Inflammatory macrophage treated with lipopolysaccharide for 4 hours (primary cell): ENCODE results near the gene VWA5B1.
"Not testable (repeated sequence)": the region's sequence is repeated elsewhere in the genome, so short reads cannot be mapped to it uniquely, and the experiment has no call there.

Source experiments
- DNase-seq: peaks from one replicate; pipeline ENCODE4 v3.0.0-alpha.2; 2020

Gene VWA5B1, protein sequence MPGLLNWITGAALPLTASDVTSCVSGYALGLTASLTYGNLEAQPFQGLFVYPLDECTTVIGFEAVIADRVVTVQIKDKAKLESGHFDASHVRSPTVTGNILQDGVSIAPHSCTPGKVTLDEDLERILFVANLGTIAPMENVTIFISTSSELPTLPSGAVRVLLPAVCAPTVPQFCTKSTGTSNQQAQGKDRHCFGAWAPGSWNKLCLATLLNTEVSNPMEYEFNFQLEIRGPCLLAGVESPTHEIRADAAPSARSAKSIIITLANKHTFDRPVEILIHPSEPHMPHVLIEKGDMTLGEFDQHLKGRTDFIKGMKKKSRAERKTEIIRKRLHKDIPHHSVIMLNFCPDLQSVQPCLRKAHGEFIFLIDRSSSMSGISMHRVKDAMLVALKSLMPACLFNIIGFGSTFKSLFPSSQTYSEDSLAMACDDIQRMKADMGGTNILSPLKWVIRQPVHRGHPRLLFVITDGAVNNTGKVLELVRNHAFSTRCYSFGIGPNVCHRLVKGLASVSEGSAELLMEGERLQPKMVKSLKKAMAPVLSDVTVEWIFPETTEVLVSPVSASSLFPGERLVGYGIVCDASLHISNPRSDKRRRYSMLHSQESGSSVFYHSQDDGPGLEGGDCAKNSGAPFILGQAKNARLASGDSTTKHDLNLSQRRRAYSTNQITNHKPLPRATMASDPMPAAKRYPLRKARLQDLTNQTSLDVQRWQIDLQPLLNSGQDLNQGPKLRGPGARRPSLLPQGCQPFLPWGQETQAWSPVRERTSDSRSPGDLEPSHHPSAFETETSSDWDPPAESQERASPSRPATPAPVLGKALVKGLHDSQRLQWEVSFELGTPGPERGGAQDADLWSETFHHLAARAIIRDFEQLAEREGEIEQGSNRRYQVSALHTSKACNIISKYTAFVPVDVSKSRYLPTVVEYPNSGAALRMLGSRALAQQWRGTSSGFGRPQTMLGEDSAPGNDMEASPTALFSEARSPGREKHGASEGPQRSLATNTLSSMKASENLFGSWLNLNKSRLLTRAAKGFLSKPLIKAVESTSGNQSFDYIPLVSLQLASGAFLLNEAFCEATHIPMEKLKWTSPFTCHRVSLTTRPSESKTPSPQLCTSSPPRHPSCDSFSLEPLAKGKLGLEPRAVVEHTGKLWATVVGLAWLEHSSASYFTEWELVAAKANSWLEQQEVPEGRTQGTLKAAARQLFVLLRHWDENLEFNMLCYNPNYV

DNA sequence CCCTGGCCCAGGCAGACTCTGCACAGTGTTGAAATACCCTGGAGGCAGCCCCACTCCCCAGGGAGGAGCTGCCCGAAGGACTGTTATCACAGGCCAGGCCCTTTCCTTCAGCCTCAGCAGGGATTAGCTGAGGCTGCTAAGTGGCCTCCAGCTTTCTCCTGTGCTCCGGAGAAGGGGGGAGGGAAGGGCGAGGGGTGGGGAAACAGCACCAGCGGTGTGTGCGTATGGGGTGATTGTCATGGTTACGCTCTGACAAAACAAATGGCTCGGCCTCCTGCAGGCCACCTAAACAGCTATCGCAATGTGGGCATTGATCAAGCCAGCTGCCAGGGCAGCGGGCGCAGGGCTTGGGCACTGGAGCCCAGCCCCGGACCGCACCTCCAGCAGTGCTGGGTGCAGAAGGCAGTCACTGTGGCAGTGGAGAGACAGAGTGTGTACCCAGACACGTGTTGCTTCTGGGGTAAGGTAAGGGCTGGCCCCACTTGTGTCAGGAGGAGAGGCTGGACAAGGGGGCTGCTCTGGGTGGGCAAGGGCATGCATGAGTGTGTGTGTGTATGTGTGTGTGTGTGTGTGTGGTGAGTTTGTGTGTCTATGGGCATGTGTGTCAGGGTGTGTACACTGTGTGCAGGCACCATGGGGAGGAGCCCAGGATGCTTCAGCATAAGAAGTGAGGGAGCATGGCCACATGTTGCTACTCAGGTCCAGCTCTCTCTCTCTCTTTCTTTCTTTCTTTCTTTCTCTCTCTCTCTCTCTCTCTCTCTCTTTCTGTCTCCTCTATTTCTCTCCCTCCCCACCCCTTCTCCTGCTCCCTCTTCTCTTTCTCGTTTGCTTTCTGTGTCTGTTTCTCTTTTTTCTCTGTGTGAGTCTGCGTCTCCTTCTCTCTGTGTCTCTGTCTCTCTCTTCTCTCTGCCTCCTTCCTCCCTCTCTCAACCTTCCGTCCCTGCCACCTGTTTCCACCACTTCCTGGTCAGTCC lies at the start of gene VWA5B1:
Gene VWA5B1 (plus strand): TSS at position 252 of the 974 bp plus-strand sequence. CDS start 19,727 bp downstream, outside the sequence.
- DNase-seq = no peak

DNA sequence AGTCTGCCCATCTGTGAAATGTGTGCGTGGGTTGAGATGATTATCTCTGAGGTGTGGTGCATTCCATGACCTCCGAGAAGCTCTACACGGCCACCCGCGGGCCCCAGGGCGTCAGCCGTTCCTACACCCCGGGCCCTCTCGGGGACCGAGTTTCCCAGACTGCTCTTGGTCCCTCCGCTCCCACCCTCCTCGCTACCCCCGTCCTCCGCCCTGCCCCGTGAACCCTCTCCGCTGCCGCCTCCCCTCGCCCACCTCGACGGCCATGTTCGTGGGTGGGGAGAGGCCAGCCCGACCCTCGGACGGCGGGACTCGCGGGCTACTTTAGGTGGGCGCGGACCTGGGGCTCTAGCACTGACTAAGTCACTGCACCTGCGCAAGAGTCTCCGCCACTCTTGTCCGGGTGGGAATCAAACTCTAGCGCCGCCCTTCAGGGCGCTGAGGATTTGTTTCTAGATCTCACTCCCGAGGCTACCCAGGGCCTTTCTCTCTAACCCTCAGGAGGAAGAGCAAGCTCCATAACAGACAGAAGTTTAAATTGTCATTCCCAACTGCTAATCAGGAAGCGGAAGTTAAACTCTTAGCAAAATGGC lies 47.7 kb upstream of the VWA5B1 start:
- no peak for DNase-seq

DNA sequence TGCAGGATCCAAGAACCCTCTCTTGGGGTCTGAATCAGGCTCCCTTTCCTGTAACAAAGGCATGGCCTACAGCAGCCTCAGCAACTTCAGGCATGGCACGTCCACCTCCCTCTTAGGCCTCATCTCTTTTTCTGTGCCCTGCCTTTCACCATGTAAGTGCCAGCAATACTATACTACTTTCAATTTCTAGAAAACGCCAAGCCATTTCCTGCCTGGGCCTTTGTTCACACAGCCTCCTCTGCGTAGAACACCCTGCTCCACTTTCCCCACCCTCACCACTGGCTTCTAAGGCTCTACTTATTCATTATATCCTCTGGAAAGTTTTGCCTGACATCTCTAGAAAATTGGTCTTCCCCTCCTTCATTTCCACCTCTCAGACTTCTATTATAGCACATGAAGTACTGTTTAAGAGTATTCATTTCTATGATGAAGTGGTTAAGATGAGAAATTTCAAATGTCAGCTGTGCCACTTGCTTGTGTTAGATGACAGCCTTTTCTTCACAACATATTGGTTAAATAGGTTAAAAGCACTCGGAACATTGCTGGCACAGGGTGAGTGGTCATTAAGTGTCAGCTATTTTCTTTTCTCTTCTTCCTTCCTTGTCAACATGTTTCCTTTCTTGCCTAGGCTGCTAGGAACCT lies 41.6 kb upstream of the VWA5B1 start:
- DNase-seq = no peak

DNA sequence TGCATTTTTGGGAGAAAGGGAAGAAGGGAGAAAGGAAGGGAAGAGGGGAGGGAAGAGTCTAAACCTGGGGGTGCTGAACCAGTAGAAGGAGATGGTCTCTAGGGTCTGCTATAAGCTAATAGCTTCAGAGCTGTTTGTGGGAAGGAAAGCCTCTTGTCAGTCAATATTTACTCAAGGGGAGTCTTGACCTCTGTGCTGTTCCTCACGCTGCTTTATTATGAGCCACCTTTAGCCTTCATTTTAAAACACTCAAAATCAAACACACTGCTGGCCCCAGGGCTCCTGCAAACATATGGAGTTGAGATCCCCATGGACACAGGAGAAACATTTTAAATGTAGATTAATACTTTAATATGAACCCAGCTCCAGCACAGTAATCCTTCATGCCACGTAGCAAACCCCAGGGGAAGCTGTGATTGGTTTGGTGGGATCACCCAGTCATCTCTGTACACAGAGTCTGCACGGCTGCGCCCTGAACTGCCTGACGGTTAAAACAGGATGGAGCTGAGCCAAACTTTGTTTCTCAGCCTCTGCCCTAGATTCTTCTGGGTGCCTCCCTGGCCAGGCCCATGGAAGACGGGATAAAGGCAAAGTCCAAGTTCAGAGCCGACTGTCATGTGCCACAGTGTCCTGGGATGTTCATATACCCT lies 40.2 kb upstream of the VWA5B1 start:
- DNase-seq = no peak

DNA sequence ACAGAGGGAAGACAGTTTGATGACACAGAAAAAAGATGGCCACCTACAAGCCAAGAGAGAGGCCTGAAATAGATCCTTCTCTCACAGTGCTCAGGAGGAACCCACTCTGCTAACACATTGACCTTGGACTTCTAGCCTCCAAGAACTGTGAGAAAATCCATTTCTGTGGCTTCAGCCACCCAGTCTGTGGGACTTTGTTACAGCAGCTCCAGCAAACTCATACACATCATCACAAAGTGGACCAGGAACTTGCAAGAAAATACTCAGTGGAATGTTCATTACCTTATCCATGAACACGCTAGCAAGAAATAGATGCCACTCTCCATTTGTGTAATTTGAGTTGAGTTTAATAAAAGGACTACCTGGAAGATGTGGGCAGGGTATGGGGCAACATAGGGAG lies 38.1 kb upstream of the VWA5B1 start:
- no peak for DNase-seq

DNA sequence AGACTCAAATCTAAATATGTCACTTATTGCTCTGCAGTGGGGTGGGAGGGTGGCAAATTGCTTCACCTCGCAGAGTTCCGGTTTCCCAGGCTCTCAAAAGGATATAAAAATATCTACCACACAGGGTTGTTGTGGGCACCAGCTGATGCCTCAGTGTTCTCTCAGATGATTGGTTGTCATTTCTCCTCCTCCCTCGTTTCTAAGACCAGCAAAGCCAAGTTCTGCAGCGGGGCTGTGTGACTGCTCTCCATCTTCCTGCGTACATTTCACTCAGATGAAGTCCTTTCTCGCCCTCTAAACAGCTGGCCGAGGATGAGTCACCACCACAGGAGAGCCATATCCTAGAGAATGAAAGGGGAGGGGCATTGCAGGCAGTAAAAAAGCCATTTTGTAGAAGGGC lies 35.0 kb upstream of the VWA5B1 start:
- DNase-seq = no peak

DNA sequence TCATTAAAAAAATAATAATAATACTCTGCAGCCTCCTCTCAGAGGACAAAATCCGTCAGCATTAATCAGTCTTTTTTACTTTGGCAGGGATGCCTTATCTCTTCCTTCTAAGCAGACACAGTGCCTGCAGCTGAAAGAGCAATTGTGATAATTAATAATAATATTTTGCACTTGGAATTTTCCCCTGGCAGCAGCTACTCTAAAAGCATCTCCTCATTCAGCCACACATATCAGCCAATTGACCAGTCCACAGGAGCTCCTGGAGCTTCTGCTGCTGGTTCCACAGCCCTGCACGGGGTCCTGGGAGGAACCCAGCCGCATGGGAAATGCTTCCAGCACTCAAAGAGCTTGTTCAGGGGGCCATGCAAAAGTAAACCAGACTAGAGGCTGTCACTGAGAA lies 31.0 kb upstream of the VWA5B1 start:
- no peak for DNase-seq

DNA sequence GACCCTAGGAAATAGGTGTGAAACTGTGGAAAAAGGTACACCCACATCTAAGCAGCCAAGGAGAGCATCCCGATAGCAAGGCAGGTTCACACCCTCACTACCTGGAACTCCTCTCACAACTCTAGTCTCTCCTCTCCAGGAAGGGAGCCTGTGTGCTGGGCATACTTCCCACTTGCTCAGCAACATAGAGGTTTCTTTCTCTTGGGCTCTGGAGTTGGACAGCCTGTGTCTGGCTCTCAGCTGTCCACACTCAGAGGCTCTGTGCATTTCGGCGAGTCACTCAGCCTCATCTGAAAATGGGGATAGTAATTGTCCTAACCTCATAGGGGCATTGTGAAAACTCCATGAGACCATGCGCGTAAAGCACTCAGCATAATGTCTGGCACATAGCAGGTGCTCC lies 29.6 kb upstream of the VWA5B1 start:
- no peak for DNase-seq

DNA sequence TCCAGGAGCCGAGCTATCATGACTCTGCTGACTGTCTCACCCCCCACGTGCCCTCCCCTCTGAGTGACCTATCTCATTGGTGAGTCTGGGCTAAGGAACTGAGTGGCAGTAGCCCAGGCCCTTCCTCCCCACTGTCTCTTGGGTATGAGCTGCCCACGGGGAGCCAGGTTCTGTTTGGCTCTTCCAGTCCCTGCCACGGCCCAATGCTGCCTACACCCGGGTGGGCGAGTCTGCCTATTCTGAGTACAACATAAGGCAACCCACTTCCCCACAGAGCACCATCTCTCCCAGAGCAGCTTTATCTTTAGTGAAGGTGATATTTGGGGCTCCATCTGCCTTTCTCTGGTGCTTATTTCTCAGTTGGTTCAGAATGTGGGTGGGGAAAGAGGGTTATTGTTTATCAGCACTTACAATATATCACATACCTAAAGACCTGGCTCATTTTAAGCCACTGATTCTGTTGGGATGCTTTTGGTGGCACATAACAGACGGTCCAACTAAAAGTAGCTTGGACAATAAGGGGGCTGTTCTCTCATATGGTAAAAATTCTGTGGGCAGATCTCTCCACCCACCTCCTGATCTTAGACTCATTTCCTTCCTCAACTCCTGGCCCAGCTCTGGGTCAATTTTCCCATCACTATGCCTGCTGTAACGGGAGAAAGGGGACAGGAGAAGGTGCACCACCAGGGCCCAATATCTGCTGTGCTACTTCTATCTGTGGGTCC lies 27.7 kb upstream of the VWA5B1 start:
- DNase-seq = no peak

DNA sequence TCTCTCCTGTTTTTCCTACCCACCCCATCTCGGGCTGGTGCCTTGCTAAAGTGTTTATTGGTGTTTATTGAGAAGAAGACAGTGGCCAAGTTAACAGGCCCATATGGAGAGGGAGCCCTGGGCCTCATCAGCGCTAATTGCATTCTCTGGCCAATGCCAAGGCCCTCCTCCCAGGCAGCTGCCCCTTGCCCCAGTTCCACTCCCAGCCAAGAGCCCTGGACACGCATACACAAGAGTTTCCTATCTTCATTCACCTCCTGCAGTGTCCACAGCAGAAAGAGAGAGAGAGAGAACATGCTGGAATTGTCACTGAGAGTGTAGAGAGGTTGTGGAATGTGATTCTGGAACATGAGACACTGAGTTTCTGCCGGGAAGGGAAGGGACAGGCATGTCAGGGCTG lies 25.4 kb upstream of the VWA5B1 start:
- DNase-seq = no peak

DNA sequence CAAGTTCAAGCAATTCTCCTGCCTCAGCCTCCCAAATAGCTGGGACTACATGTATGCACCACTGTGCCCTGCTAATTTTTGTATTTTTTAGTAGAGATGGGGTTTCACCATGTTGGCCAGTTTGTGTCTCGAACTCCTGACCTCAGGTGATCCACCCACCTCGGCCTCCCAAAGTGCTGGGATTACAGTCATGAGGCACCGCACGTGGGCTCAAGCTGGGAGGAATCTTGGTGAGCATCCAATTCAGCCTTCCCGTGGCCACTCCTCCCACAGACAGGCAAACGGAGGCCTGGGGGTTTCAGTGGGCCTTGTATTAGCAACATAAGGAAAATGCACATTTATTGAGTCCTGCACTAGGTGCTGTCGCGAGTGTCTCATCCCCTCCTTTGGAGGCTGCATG lies 24.5 kb upstream of the VWA5B1 start:
- no peak for DNase-seq

DNA sequence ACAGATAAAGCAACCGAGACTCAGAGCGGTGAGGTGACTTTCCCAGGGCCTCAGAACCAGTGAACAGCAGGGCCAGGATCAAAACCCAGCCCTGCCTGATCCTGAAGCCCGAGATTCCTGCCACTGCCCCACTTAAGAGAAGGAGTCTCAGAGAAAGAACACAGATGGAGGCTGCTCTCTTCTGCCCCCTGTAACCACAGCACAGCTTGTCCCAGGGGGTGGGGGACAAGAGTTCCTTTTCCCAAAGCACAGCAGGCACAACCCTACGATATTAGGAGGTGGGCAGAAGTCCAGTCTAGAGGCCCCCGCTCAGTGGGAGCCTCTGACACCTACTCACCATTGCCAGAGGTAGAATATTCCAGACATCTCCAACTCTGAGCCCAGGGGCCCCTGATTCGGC lies 24.0 kb upstream of the VWA5B1 start:
- DNase-seq = no peak

DNA sequence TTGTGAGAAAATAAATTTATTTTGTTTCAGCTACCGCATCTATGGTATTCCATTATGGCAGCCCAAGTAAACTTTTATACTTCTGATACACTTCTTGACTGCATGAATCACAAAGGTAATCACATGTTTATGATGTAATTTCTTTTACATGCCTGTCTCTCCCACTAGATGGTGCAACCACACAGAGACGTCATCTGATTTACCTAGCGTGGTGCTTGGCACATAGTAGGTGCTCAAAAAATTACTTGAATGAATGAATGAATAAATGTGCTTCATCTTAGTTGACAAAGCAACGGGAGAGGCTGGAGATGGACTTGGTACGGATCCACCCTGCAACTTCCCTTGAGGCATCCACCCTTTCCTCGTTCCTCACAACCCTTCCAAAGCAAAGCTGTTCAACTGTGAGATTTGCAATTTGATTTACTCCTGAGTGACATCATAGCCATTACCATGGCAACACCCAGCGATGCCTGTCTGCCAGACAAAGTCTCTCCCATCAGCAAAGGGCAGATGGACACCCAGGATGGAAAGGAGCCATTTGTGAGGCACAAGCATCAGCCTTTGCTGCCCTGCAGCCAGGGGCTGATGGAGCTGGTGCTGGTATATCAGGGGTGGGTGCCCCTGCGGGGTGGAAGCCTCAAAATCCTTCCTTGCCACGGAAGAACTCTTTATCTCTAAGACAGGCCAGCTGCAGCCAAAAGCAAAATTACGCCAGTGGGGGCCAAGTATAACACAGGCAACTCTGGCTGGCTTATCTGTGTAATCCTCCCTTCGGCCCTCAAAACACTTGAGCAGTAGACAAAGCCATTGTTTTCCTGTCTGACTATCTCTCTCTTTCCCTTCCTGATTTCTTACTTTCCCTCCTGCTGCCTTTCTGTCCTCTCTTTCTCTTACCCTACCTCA lies 18.9 kb upstream of the VWA5B1 start:
- DNase-seq = no peak

DNA sequence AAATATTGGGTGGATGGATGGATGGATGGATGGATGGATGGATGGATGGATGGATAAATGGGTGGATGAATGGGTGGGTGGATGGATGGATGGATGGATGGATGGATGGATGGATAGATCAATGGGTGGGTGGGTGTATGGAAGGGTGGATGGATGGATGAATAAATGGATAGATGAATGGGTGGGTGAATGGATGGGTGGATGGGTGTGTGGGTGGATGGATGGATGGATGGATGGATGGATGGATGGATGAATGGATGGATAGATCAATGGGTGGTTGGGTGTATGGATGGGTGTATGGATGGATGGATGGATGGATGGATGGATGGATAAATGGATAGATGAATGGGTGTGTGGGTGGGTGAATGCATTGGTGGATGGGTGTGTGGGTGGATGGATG lies 17.0 kb upstream of the VWA5B1 start:
- DNase-seq = not testable (repeated sequence)

DNA sequence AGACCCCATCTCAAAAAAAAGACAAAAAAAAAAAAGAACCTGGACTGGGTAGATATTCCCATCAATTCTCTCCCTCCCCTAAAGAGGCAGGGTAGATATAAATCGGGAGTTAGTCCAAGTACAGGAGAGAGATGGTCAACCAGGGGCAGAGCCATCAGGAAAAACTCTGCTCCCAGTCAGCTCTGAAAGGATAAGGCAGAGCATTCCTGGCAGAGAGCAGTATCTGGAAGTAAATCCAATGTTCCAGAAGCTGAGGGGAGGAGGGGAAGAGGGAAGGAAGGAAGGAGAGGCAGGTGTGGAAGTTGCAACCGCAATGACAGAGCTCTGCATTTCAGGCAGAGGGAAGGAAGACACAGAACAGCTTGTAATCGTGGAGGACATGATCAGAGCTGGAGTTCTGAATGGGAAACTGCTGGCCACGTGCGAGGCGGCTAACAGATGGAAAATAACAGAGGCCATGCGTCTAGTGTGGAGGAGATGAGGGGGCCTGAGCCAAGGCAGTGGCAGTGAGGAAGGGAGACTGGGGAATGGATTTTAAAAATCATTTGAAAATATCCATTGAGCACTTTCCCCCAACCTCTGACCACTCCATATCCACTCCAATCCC lies 15.3 kb upstream of the VWA5B1 start:
- no peak for DNase-seq

DNA sequence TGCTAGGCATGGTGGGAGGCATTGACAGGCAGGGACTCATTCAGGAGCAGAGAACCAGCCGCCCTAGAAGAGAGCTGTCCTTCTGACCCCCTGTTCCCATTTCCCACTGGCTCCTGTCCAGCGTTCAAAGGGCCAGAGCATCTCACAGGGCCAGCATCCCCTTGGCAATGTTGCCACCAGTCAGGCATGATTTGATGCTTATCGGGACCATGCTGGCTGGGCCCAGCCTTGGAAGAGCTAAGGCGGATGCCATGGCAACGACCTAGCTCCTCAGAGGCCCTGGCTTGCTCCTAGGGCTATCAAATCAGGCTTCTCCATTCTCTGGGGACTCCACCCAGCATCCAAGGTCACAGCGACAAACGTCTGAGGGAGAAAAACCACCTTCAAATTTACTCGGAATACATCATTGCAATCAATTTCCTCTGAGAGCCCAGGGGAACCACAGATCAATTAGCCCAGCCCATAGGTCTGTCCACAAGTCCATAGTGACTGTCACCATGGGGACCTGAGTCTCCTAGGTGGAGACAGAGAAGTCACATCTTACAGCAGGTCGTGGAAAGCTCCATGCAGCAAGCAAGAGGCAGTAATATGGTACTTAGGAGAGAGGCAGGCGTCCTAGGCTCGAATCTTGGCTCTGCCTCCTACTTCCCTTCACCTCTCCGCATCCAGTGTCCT lies 14.1 kb upstream of the VWA5B1 start:
- no peak for DNase-seq

DNA sequence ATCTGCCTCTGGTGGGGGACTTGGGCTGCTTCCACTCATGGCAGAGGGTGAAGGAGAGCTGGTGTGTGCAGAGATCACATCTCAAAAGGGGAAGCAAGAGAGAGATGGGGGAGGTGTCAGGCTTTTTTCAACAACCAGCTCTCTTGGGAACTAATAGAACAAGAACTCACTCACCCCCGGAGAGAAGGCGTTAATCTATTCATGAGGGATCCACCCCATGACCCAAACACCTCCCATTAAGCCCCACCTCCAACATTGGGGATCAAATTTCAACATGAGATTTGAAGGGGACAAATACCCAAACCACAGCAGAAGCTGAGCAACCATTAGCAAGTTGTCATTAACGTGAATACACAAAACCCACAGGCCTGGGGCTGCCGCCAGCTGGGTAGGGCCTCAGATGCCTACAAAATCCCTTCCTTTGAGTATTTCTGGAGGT lies 12.0 kb upstream of the VWA5B1 start:
- no peak for DNase-seq

DNA sequence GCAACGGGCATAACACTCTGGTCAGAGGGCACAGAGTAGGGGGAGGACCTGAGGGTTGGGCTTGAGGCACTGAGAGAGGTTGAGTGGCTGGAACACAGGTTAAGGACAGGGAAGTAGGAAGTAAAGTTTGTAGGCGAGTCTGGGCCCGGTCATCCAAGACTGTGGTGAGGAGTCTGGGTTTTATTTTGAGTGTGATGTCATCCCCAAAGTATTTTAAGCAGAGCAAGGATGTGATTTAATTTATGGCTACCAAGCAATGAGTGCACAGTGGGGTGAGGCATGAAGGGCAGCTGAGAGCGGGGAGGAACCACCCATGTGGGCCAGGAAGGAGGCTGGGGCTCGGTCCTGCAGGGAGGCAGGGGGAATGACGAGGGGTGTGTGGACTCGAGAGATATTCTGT lies 11.2 kb upstream of the VWA5B1 start:
- no peak for DNase-seq
